Right lung (tissue), 10 donors: Measurements from ENCODE around the gene ABCA10. TPM values are rescaled to one million over a fixed set of nuclear protein-coding genes. Genes with fewer than 3 reads are reported as not detected.
"Not testable (repeated sequence)": the region's sequence is repeated elsewhere in the genome, so short reads cannot be mapped to it uniquely, and the experiment has no call there.

Source experiments
- DNase-seq, 2 donors: peaks; one replicate each; pipeline ENCODE4 v3.0.0-alpha.2; 2013
- long read RNA-seq, 8 donors: transcript quantifications; one replicate each; lab custom pipeline, GENCODE V29; 2026
- polyA plus RNA-seq, 5 donors: library from polyadenylated mRNA; unstranded; fragments of 120-200 nt; gene quantifications; one replicate each; pipeline versions ENCODE4 v1.2.1 to v1.2.3, GENCODE V29; 2013; ENCODE audit warnings: inconsistent platforms in 1 of 5, low replicate concordance in 1 of 5; ENCODE audit not compliant: insufficient read length in 5 of 5, insufficient read depth in 1 of 5

ABCA10 gene
- polyA plus RNA-seq: 10 to 100 TPM in 2 of 5 donors, 1 to 10 TPM in 3; 4.4 to 18.2 (median 9.7) TPM
- long read RNA-seq, donor 1: 0 reads
- long read RNA-seq, donor 2: 0 reads
- long read RNA-seq, donor 3: 0 reads
- long read RNA-seq, donor 4: 0 reads
- long read RNA-seq, donor 5, partial matches to known transcripts: 7 of 7 reads
- long read RNA-seq, donor 5, other reads (novel, unspliced or antisense): 0 of 7 reads
- long read RNA-seq, donor 6, partial matches to known transcripts: 0 of 2 reads
- long read RNA-seq, donor 6, other reads (novel, unspliced or antisense): 0 of 2 reads
- long read RNA-seq, donor 7: 0 reads
- long read RNA-seq, donor 8: 0 reads

- no peak for DNase-seq
Measured at GRCh38 chr17:69228576-69228975, at the start of gene ABCA10. Gene ABCA10 (minus strand): TSS chr17:69228824. CDS start chr17:69225358, 3,466 bp downstream.

- not testable (repeated sequence) for DNase-seq
Measured at GRCh38 chr17:69276279-69276678, 47.7 kb upstream of the ABCA10 start.

- no peak for DNase-seq
Measured at GRCh38 chr17:69275751-69276150, 47.1 kb upstream of the ABCA10 start.

- no peak for DNase-seq
Measured at GRCh38 chr17:69271023-69271422, 42.4 kb upstream of the ABCA10 start.

GRCh38 chr17:69269131-69269998 is 40.7 kb upstream of the ABCA10 start:
- DNase-seq: no peak

GRCh38 chr17:69268543-69269014 is 40.0 kb upstream of the ABCA10 start:
- no peak for DNase-seq

- no peak for DNase-seq
Measured at GRCh38 chr17:69267219-69267618, 38.6 kb upstream of the ABCA10 start.

GRCh38 chr17:69265873-69266272 is 37.2 kb upstream of the ABCA10 start:
- DNase-seq: no peak

GRCh38 chr17:69254187-69254586 is 25.6 kb upstream of the ABCA10 start:
- no peak for DNase-seq

GRCh38 chr17:69250641-69251040 is 22.0 kb upstream of the ABCA10 start:
- DNase-seq: no peak

- peak in 1 of 2 donors; percentile 46 for DNase-seq
Measured at GRCh38 chr17:69246726-69247375, 18.2 kb upstream of the ABCA10 start.

GRCh38 chr17:69246202-69246601 is 17.6 kb upstream of the ABCA10 start:
- no peak for DNase-seq

- DNase-seq: no peak
Measured at GRCh38 chr17:69245617-69246016, 17.0 kb upstream of the ABCA10 start.

GRCh38 chr17:69239611-69240600 is 11.3 kb upstream of the ABCA10 start:
- DNase-seq: no peak

- DNase-seq: no peak
Measured at GRCh38 chr17:69236946-69237345, 8.3 kb upstream of the ABCA10 start.

GRCh38 chr17:69236464-69236863 is 7.8 kb upstream of the ABCA10 start:
- DNase-seq: no peak

GRCh38 chr17:69235338-69236058 is 6.9 kb upstream of the ABCA10 start:
- peak; percentile 62 to 79 for DNase-seq

GRCh38 chr17:69232650-69233049 is 4.0 kb upstream of the ABCA10 start:
- DNase-seq: no peak

GRCh38 chr17:69231521-69231920 is 2.9 kb upstream of the ABCA10 start:
- DNase-seq: no peak

- DNase-seq: no peak
Measured at GRCh38 chr17:69230939-69231338, 2.3 kb upstream of the ABCA10 start.
